SK-N-SH (cell line): ENCODE results near the gene EPHA10. TPM values are rescaled to one million over a fixed set of nuclear protein-coding genes. Genes with fewer than 3 reads are reported as not detected.
A peak's percentile ranks its signal among the peaks of the same experiment; 100 is the strongest.

ENCODE experiments used
- CTCF ChIA-PET: fragments of 300-600, 350-600 bp; formaldehyde crosslinking; extraction: SDS; loops from one replicate; lab custom pipeline; 2021; lab: Yijun Ruan, JAX
- POLR2A ChIA-PET: fragments of 350-600 bp; sonication (Branson Sonifier 250); formaldehyde crosslinking; extraction: SDS; loops from one replicate; lab custom pipeline; 2020; ENCODE audit warnings: antibody characterized with exemption, inconsistent platforms; lab: Yijun Ruan, JAX
- DNase-seq: peaks from one replicate; pipeline ENCODE4 v3.0.0; 2012
- H2AFZ ChIP-seq: fragments of 200-600 bp; sonication (generic); 2 replicates; pipeline ENCODE4 v1.8.1; 2016; ENCODE audit warnings: antibody characterized with exemption, mild to moderate bottlenecking, low read depth
- H3F3A ChIP-seq: fragments of 200-600 bp; sonication (generic); replicated peaks from 2 replicates; pipeline ENCODE3; 2016; ENCODE audit warnings: antibody characterized with exemption, mild to moderate bottlenecking; ENCODE audit not compliant: insufficient read depth
- H3K27ac ChIP-seq, 2 experiments: fragments of 200-500 bp in 1 of 2; fragments of 200-600 bp in 1 of 2; sonication (Bioruptor generic) in 1 of 2; sonication (generic), shearing (Covaris generic) in 1 of 2; 2 replicates each; pipeline versions ENCODE4 v1.5.1 to v1.6.1; 2014 to 2016; ENCODE audit warnings: low read depth in 2 of 2, inconsistent platforms in 1 of 2, low read length in 1 of 2, mild to moderate bottlenecking in 1 of 2, mixed read lengths in 1 of 2
- H3K27me3 ChIP-seq: fragments of 200-600 bp; sonication (generic), shearing (Covaris generic); 2 replicates; pipeline ENCODE4 v1.6.1; 2016; ENCODE audit warnings: mixed run types; ENCODE audit not compliant: insufficient read depth
- H3K36me3 ChIP-seq, 2 experiments: fragments of 200-500 bp in 1 of 2; fragments of 200-600 bp in 1 of 2; sonication (Bioruptor generic) in 1 of 2; sonication (generic) in 1 of 2; replicated peaks in 1 of 2; 2 replicates each; pipeline versions ENCODE3 to v1.5.1; 2014 to 2016; ENCODE audit warnings: low read length in 1 of 2, mild to moderate bottlenecking in 1 of 2; ENCODE audit not compliant: insufficient read depth in 2 of 2, control insufficient read depth in 1 of 2
- H3K4me1 ChIP-seq, 2 experiments: fragments of 200-500 bp in 1 of 2; fragments of 200-600 bp in 1 of 2; sonication (Bioruptor generic) in 1 of 2; sonication (generic), shearing (Covaris generic) in 1 of 2; 2 replicates each; pipeline versions ENCODE4 v1.5.1 to v1.6.1; 2014 to 2016; ENCODE audit warnings: low read depth in 1 of 2, low read length in 1 of 2, mixed run types in 1 of 2; ENCODE audit not compliant: insufficient read depth in 2 of 2, control insufficient read depth in 1 of 2
- H3K4me2 ChIP-seq: fragments of 200-600 bp; sonication (generic), shearing (Covaris generic); 2 replicates; pipeline ENCODE4 v1.6.1; 2017; ENCODE audit warnings: mixed run types
- H3K4me3 ChIP-seq, 2 experiments: fragments of 200-500 bp in 1 of 2; fragments of 200-600 bp in 1 of 2; sonication (Bioruptor generic) in 1 of 2; sonication (generic), shearing (Covaris generic) in 1 of 2; 2 replicates each; pipeline versions ENCODE4 v1.5.1 to v1.8.1; 2014 to 2016; ENCODE audit warnings: low read depth in 2 of 2, inconsistent platforms in 1 of 2, low read length in 1 of 2, mild to moderate bottlenecking in 1 of 2, mixed read lengths in 1 of 2, moderate library complexity in 1 of 2
- H3K79me2 ChIP-seq: fragments of 200-600 bp; sonication (generic); 2 replicates; pipeline ENCODE4 v1.8.1; 2017; ENCODE audit warnings: mild to moderate bottlenecking; ENCODE audit not compliant: insufficient read depth
- H3K9ac ChIP-seq: fragments of 200-600 bp; sonication (generic); 2 replicates; pipeline ENCODE4 v1.6.1; 2017; ENCODE audit warnings: mixed run types
- H3K9me2 ChIP-seq: fragments of 200-600 bp; sonication (generic); 2 replicates; pipeline ENCODE4 v1.6.1; 2017; ENCODE audit warnings: mixed run types
- H3K9me3 ChIP-seq: fragments of 200-600 bp; sonication (generic); 2 replicates; pipeline ENCODE4 v1.6.1; 2017; ENCODE audit warnings: mixed run types, mild to moderate bottlenecking, moderate library complexity
- H4K20me1 ChIP-seq: fragments of 200-600 bp; sonication (generic); 2 replicates; pipeline ENCODE4 v1.6.1; 2017; ENCODE audit warnings: mild to moderate bottlenecking, mixed run types; ENCODE audit not compliant: insufficient read depth
- ELF1 ChIP-seq: IDR thresholded peaks from 2 replicates; pipeline ENCODE4 v1.4.0; 2012
- FOSL2 ChIP-seq: IDR thresholded peaks from 2 replicates; pipeline ENCODE4 v1.4.0; 2012; ENCODE audit warnings: low read depth, mild to moderate bottlenecking, moderate library complexity, borderline replicate concordance
- FOXM1 ChIP-seq: IDR thresholded peaks from 2 replicates; pipeline ENCODE4 v1.4.0; 2012; ENCODE audit warnings: low read depth, mild to moderate bottlenecking
- GATA2 ChIP-seq: sonication (generic); formaldehyde crosslinking; IDR thresholded peaks from 2 replicates; pipeline ENCODE4 v1.5.0; 2020; ENCODE audit warnings: mild to moderate bottlenecking, missing genetic modification reagents
- JUND ChIP-seq: IDR thresholded peaks from 2 replicates; pipeline ENCODE4 v1.4.0; 2012
- MXI1 ChIP-seq: IDR thresholded peaks from 2 replicates; pipeline ENCODE4 v1.6.1; 2012; ENCODE audit warnings: mild to moderate bottlenecking, low read depth, low read length, improper control_type of control experiment
- NRF1 ChIP-seq: IDR thresholded peaks from 2 replicates; pipeline ENCODE4 v1.6.1; 2012; ENCODE audit warnings: low read depth, mild to moderate bottlenecking, low read length
- RAD21 ChIP-seq: IDR thresholded peaks from 2 replicates; pipeline ENCODE4 v1.6.1; 2012; ENCODE audit warnings: mild to moderate bottlenecking, low read length
- RCOR1 ChIP-seq: fragments of 150-350 bp; IDR thresholded peaks from 2 replicates; pipeline ENCODE4 v1.6.1; 2017; ENCODE audit warnings: antibody characterized with exemption, low read length
- REST ChIP-seq: IDR thresholded peaks from 2 replicates; pipeline ENCODE4 v1.6.1; 2012; ENCODE audit warnings: mild to moderate bottlenecking, low read depth, low read length, moderate library complexity
- SIN3A ChIP-seq: IDR thresholded peaks from 2 replicates; pipeline ENCODE4 v1.6.1; 2012; ENCODE audit warnings: low read depth, mild to moderate bottlenecking, low read length, moderate library complexity, borderline replicate concordance
- SMC3 ChIP-seq: IDR thresholded peaks from 2 replicates; pipeline ENCODE4 v1.6.1; 2012; ENCODE audit warnings: low read depth, low read length, improper control_type of control experiment
- TCF12 ChIP-seq: IDR thresholded peaks from 2 replicates; pipeline ENCODE4 v1.4.0; 2012
- TEAD4 ChIP-seq: IDR thresholded peaks from 2 replicates; pipeline ENCODE4 v1.4.0; 2012; ENCODE audit warnings: mild to moderate bottlenecking, borderline replicate concordance; ENCODE audit not compliant: insufficient read depth
- YY1 ChIP-seq: IDR thresholded peaks from 2 replicates; pipeline ENCODE4 v1.4.0; 2012; ENCODE audit warnings: low read depth, mild to moderate bottlenecking
- WGBS: methylation state at CpG from one replicate; pipeline ENCODE4 v1.1.6; 2017; ENCODE audit warnings: low lambda C conversion rate; 5-methylcytosine and 5-hydroxymethylcytosine counted together
- polyA plus RNA-seq, 3 experiments: library from polyadenylated mRNA; depleted of rRNA; stranded (reverse); fragments of >200 nt; gene quantifications; 2 replicates each; pipeline ENCODE4 v1.2.3, GENCODE V29; 2012

EPHA10 gene
- polyA plus RNA-seq, 1 of the 3 experiments (the other 2 are of a cell fraction) = 0.05 TPM

GRCh38 chr1:37794372-37795339 is 29.7 kb upstream of the EPHA10 start:
- Histone ChIP-seq H3K4me1 (peaks cover 0 to 14% of the 10 kb centered on the region in 2 experiments; a peak in 1 of 4 replicates), H3K27ac (peak overlapping the region in 1 of 2 experiments; percentile 74; a peak in 2 of 4 replicates), H3K4me3 (peak overlapping the region; percentile 23 to 53; a peak in 3 of 4 replicates), H3K79me2 (no peaks in the 10 kb centered on the region), H3K36me3 (peaks cover 0 to under 1% of the 10 kb centered on the region in 2 experiments), H4K20me1 (no peaks in the 10 kb centered on the region), H3K9me3 (no peaks in the 10 kb centered on the region), H3K4me2 (peak overlapping the region; percentile 63), H3K9ac (no peak overlapping the region), H3K27me3 (peaks cover 18% of the 10 kb centered on the region; the same call in 1 of the 2 replicates), H2AFZ (no peak overlapping the region), H3K9me2 (no peaks in the 10 kb centered on the region), H3F3A (no peaks in the 10 kb centered on the region)
- POLR2A ChIA-PET = interaction anchor here (1.0 to 2.3 kb wide), 5 partner anchors 9 to 65 kb away, joined by 3 to 27 read pairs (median 5); partner anchors contain the start of genes C1orf122, MTF1 and YRDC
- CTCF ChIA-PET = interaction anchor here (0.6 to 2.0 kb wide), 9 partner anchors 9 to 240 kb away, joined by 3 to 9 read pairs (median 3); partner anchors contain the start of genes C1orf122, EPHA10, SNIP1 and YRDC
- DNase-seq = peak; percentile 76
- peak; percentile 14 for TF ChIP-seq MXI1
- peak; percentile 45 for TF ChIP-seq RAD21
- TF ChIP-seq FOXM1 = no peak
- TF ChIP-seq REST = 0 out of 2 replicates have a peak, but pooled peaks have one; percentile 35
- WGBS = 14% methylated on average over 18 of the region's 59 CpGs

- no peaks in the 10 kb centered on the region for H3K79me2 ChIP-seq
- peak within 1 kb of the TSS in 1 of 2 experiments; percentile 74; a peak in 2 of 4 replicates for H3K27ac ChIP-seq
- peak within 1 kb of the TSS; percentile 63 for H3K4me2 ChIP-seq
- no peaks in the 10 kb centered on the region for H3F3A ChIP-seq
- peak; percentile 91 for DNase-seq
- H2AFZ ChIP-seq = no peak within 1 kb of the TSS
- H3K4me1 ChIP-seq = peaks cover 0 to 14% of the 10 kb centered on the region in 2 experiments; a peak in 1 of 4 replicates
- no peaks in the 10 kb centered on the region for H3K36me3 ChIP-seq
- no peaks in the 10 kb centered on the region for H4K20me1 ChIP-seq
- peaks cover 18% of the 10 kb centered on the region; the same call in 1 of the 2 replicates for H3K27me3 ChIP-seq
- H3K9me2 ChIP-seq = no peaks in the 10 kb centered on the region
- POLR2A ChIA-PET = interaction anchor here (1.0 to 2.3 kb wide), 5 partner anchors 10 to 65 kb away, joined by 3 to 27 read pairs (median 5); partner anchors contain the start of genes C1orf122, MTF1 and YRDC
- H3K9me3 ChIP-seq = no peaks in the 10 kb centered on the region
- H3K4me3 ChIP-seq = peak within 1 kb of the TSS; percentile 53 to 63; a peak in 3 of 4 replicates
- 0% methylated on average over 5 of the region's 82 CpGs for whole genome bisulfite sequencing
- CTCF ChIA-PET = interaction anchor here (1.6 to 2.0 kb wide), 4 partner anchors 13 to 29 kb away, joined by 5 to 9 read pairs (median 6); partner anchors contain the start of genes C1orf122, EPHA10 and YRDC
- no peak within 1 kb of the TSS for H3K9ac ChIP-seq
- 0 out of 2 replicates have a peak, but pooled peaks have one; percentile 35 for TF ChIP-seq NRF1
- TF ChIP-seq SIN3A = no peak
- TF ChIP-seq FOSL2 = no peak
- no peak for TF ChIP-seq RCOR1
- TF ChIP-seq GATA2 (CRISPR knock-in tag) = no peak
- TF ChIP-seq JUND = no peak
- no peak for TF ChIP-seq SMC3
- peak; percentile 66; the same call in 1 of the 2 replicates for TF ChIP-seq REST
- TF ChIP-seq ELF1 = no peak
- no peak for TF ChIP-seq TEAD4
- TF ChIP-seq TCF12 = no peak
- no peak for TF ChIP-seq YY1
- TF ChIP-seq FOXM1 = no peak
- peak; percentile 29; the same call in 1 of the 2 replicates for TF ChIP-seq MXI1
Observed at GRCh38 chr1:37793773-37794371, 29.0 kb upstream of the EPHA10 start, which contains the start of gene MANEAL. TSS of gene MANEAL (plus strand) at chr1:37793847. CDS start at chr1:37794183, 336 bp downstream.
